ENCODE results near the gene CLEC20A. TPM values are rescaled to one million over a fixed set of nuclear protein-coding genes. Genes with fewer than 3 reads are reported as not detected.

CLEC20A gene
- total RNA-seq, 1 donor from 2014 or later, result not detected

DNA sequence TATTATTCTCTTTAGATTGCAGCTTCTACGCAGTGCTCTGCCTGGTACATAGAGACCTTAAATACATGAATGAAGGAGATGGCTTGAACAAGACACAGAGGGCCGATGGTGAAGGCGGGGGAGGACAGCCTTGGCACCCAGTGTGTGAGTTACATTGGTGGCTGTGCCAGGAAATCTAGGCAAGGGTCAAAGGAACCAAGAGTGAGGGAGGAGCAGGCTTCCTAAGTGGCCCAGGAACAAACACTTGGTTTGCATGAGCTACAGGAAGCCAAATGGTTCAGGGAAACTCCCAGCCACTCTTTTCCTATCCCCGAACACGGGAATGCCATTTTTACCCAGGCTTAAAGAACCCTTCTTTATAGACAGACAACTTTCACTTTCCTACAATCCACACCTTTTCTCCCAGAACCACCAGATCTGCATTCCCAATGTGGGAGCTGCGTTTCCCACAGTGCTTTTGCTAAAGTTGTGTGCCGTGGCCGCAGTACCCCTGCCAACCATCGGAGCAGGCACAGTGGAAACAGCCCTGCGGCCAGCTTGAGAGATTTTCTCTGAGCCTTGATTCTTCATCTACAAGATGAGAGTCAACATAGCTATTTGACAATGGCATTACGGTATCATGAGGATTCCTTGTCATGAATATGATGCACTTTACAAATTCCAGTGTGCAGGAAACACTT lies 3.5 kb upstream of the CLEC20A start:
- DNase-seq (ENCODE audit: low spot score), result no peak
- Mint-ChIP-seq H3K27me3 (ENCODE audit: low read depth) (no peaks in the 10 kb centered on the region), H3K4me1 (ENCODE audit: low read depth) (no peaks in the 10 kb centered on the region), H3K9me3 (ENCODE audit: low read depth) (no peaks in the 10 kb centered on the region), H3K4me3 (ENCODE audit: unreplicated experiment) (no peak overlapping the region), H3K36me3 (ENCODE audit: low read depth) (no peaks in the 10 kb centered on the region), H3K27ac (ENCODE audit: unreplicated experiment) (no peak overlapping the region)
- TF ChIP-seq, protein P1, sequence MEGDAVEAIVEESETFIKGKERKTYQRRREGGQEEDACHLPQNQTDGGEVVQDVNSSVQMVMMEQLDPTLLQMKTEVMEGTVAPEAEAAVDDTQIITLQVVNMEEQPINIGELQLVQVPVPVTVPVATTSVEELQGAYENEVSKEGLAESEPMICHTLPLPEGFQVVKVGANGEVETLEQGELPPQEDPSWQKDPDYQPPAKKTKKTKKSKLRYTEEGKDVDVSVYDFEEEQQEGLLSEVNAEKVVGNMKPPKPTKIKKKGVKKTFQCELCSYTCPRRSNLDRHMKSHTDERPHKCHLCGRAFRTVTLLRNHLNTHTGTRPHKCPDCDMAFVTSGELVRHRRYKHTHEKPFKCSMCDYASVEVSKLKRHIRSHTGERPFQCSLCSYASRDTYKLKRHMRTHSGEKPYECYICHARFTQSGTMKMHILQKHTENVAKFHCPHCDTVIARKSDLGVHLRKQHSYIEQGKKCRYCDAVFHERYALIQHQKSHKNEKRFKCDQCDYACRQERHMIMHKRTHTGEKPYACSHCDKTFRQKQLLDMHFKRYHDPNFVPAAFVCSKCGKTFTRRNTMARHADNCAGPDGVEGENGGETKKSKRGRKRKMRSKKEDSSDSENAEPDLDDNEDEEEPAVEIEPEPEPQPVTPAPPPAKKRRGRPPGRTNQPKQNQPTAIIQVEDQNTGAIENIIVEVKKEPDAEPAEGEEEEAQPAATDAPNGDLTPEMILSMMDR (IDR thresholded peaks at IDR 0.05), result peak; percentile 39

DNA sequence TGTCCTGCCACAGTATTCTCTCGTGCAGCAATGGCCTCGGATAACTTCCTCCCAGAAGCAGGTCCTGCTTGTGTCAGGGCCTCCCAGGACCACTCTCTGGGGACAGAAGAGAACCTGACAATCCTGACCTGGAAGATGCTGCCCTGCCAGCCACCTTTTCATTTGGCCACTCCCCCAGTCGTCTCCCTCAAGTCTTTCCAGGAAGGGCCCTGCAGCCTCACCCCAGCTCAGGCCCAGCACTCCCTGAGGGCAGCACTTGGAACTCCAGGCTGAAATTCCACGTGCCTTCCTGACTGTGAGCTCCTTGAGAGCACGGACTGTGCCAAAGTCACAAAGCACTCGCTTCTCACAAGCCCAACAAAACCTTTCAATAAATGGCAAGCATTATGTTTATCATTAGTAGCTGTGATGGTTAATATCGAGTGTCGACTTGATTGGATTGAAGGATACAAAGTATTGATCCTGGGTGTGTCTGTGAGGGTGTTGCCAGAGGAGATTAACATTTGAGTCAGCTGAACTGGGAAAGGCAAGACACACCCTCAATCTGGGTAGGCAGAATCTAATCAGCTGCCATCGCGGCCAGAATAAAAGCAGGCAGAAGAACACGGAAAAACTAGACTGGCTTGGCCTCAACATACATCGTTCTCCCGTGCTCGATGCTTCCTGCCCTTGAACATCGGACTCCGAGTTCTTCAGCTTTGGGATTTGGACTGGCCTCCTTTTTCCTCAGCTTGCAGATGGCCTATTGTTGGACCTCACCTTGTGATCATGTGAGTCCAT lies 2.3 kb upstream of the CLEC20A start:
- H3K9me3 Mint-ChIP-seq (ENCODE audit: low read depth), result no peaks in the 10 kb centered on the region
- no peak overlapping the region for H3K27ac Mint-ChIP-seq (ENCODE audit: unreplicated experiment)
- TF ChIP-seq, protein P1 (IDR thresholded peaks at IDR 0.05), result no peak
- no peak overlapping the region for H3K4me3 Mint-ChIP-seq (ENCODE audit: unreplicated experiment)
- no peaks in the 10 kb centered on the region for H3K36me3 Mint-ChIP-seq (ENCODE audit: low read depth)
- H3K27me3 Mint-ChIP-seq (ENCODE audit: low read depth), result no peaks in the 10 kb centered on the region
- no peak for DNase-seq (ENCODE audit: low spot score)
- H3K4me1 Mint-ChIP-seq (ENCODE audit: low read depth), result no peaks in the 10 kb centered on the region

DNA sequence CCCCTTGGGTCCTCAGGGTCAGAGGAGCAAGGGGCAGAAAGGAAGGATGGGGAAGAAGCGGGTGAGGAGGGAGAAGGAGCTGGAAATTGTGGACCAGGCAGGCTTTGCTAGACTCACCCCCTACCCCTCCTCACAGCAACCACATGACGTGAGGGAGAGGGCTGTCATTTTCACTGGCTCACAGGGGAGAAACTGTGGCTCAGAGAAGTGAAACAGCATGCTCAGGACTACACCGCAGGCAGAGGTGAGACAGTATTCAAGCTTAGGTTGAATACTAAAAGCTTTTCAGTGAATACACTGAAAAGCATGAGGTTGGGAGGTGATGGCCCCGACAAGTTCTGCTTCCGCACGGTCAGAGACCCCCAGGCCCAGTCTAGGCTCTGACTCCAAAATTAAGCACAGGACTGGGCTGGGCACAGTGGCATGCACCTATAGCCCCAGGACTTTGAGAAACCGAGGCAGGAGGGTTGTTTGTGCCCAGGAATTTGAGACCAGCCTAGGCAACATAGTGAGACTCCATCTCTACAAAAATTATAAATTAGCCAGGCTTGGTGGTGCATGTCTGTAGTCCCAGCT lies 1.2 kb upstream of the CLEC20A start:
- Mint-ChIP-seq H3K27me3 (ENCODE audit: low read depth) (no peaks in the 10 kb centered on the region), H3K36me3 (ENCODE audit: low read depth) (no peaks in the 10 kb centered on the region), H3K4me1 (ENCODE audit: low read depth) (no peaks in the 10 kb centered on the region), H3K9me3 (ENCODE audit: low read depth) (no peaks in the 10 kb centered on the region), H3K27ac (ENCODE audit: unreplicated experiment) (no peak overlapping the region), H3K4me3 (ENCODE audit: unreplicated experiment) (no peak overlapping the region)
- no peak for DNase-seq (ENCODE audit: low spot score)
- TF ChIP-seq, protein P1 (IDR thresholded peaks at IDR 0.05), result no peak

DNA sequence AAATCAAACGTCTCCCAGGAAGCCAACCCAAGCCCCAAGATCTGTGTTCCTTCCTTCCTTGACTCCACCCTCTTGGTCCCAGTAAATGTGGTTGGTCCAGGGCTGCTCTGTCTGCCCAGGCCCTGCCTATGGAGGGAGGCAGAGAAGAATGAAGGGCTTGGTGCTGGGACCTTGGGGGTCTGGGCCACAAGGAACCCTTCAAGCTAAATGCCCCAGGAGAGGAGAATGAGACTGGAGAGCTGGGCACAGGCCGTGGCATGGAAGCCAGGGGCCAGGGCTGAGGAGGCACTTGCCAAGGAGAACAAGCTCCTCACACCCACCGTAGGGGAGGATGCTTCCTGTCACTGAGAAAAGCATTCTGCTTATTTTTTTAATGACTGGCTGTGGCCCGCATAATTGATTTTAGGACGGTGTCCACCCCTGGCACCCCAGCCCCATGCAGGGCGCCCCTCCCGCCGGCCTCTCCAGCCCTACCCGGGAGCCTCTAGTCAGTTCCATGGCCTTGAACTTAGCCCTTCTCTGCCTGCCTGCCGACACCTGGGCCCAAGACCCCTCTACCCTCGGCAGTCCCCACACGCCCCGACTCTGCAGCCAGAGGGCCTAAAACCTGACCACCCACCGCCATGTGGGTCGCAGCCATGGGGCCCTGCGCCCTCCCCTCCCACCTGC lies 889 bp downstream of the CLEC20A start:
- Mint-ChIP-seq H3K4me1 (ENCODE audit: low read depth) (no peaks in the 10 kb centered on the region), H3K27ac (ENCODE audit: unreplicated experiment) (no peak overlapping the region), H3K9me3 (ENCODE audit: low read depth) (no peaks in the 10 kb centered on the region), H3K27me3 (ENCODE audit: low read depth) (no peaks in the 10 kb centered on the region), H3K36me3 (ENCODE audit: low read depth) (no peaks in the 10 kb centered on the region), H3K4me3 (ENCODE audit: unreplicated experiment) (no peak overlapping the region)
- no peak for DNase-seq (ENCODE audit: low spot score)
- TF ChIP-seq, protein P1 (IDR thresholded peaks at IDR 0.05), result no peak

DNA sequence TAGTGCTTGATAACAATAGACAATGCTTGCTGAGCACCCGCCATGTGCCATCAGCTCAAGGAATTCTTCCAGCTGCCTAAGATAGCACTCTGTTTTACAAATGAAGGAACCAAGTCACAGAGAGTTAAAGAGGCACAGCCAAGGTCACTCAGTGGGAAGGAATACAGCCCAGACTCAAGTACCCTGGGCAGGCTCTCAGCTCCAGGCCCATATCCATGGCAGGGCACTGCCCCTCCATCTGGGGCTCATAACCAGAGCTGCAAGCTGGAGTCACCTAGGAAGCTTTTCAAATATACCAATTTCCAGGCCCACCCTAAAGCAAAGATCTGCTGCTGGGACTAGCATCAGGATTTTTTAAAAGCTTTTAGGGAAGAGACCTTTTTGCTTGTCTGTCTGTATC lies 1.6 kb downstream of the CLEC20A start:
- no peak overlapping the region for H3K27ac Mint-ChIP-seq (ENCODE audit: unreplicated experiment)
- TF ChIP-seq, protein P1 (IDR thresholded peaks at IDR 0.05), result no peak

More for the DNA sequence above, 1.6 kb downstream of the CLEC20A start:
- Mint-ChIP-seq H3K4me1 (ENCODE audit: low read depth) (no peaks in the 10 kb centered on the region), H3K9me3 (ENCODE audit: low read depth) (no peaks in the 10 kb centered on the region), H3K36me3 (ENCODE audit: low read depth) (no peaks in the 10 kb centered on the region), H3K4me3 (ENCODE audit: unreplicated experiment) (no peak overlapping the region), H3K27me3 (ENCODE audit: low read depth) (no peaks in the 10 kb centered on the region)
- no peak for DNase-seq (ENCODE audit: low spot score)
